Lung (tissue), 12 donors: Measurements from ENCODE around the gene ZRANB1. TPM values are rescaled to one million over a fixed set of nuclear protein-coding genes. Genes with fewer than 3 reads are reported as not detected.

Experiments used
- ATAC-seq: fragments of 200-7000 bp; cut with Tn5 transposase; one replicate; pipeline ENCODE4 v1.9.1; 2020; ENCODE audit warnings: moderate number of reproducible peaks; ENCODE audit not compliant: insufficient read depth, low FRiP score
- DNase-seq, 3 donors: peaks; one replicate each; pipeline ENCODE4 v3.0.0-alpha.2; 2013 to 2017
- H3K27ac ChIP-seq, 2 donors: one replicate each; pipeline ENCODE4 v1.5.1; 2013; ENCODE audit warnings: mild to moderate bottlenecking in 2 of 2, moderate library complexity in 2 of 2, control low read depth in 1 of 2, inconsistent platforms in 1 of 2, low read depth in 1 of 2, low read length in 1 of 2
- H3K27me3 ChIP-seq, 3 donors: one replicate each; pipeline ENCODE4 v1.5.1; 2013; ENCODE audit warnings: low read length in 2 of 3; ENCODE audit not compliant: control insufficient read depth in 3 of 3, insufficient read depth in 3 of 3
- H3K36me3 ChIP-seq, 4 donors: one replicate each; pipeline ENCODE4 v1.5.1; 2013; ENCODE audit warnings: low read length in 4 of 4, mild to moderate bottlenecking in 1 of 4, moderate library complexity in 1 of 4; ENCODE audit not compliant: control insufficient read depth in 4 of 4, insufficient read depth in 4 of 4
- H3K4me1 ChIP-seq, 5 donors: one replicate each; pipeline ENCODE4 v1.5.1; 2013; ENCODE audit warnings: low read length in 5 of 5, mild to moderate bottlenecking in 2 of 5, moderate library complexity in 1 of 5; ENCODE audit not compliant: control insufficient read depth in 5 of 5, insufficient read depth in 5 of 5
- H3K4me3 ChIP-seq: one replicate; pipeline ENCODE4 v1.5.1; 2013; ENCODE audit warnings: mild to moderate bottlenecking, control low read depth, moderate library complexity
- H3K9ac ChIP-seq, 2 donors: one replicate each; pipeline ENCODE4 v1.5.1; 2013; ENCODE audit warnings: low read length in 2 of 2, control low read depth in 1 of 2; ENCODE audit not compliant: insufficient read depth in 1 of 2
- H3K9me3 ChIP-seq, 4 donors: one replicate each; pipeline ENCODE4 v1.5.1; 2013; ENCODE audit warnings: low read length in 3 of 4, mild to moderate bottlenecking in 1 of 4, moderate library complexity in 1 of 4; ENCODE audit not compliant: control insufficient read depth in 4 of 4, insufficient read depth in 3 of 4
- CTCF ChIP-seq: IDR thresholded peaks from 2 replicates; pipeline ENCODE4 v1.5.1; 2012; ENCODE audit warnings: mild to moderate bottlenecking; ENCODE audit errors: control extremely low read depth, extremely low read depth
- WGBS, 2 donors: extraction: QIAGEN DNeasy Blood & Tissue Kit; methylation state at CpG; one replicate each; pipeline ENCODE4 v1.1.7; 2013; 5-methylcytosine and 5-hydroxymethylcytosine counted together
- polyA plus RNA-seq, 2 donors: library from polyadenylated mRNA; stranded (reverse); fragments of 200-250 nt; gene quantifications; one replicate each; pipeline ENCODE4 v1.2.1, GENCODE V29; 2013
- total RNA-seq, 2 donors: library from RNA; depleted of rRNA in 1 of 2; stranded (reverse); fragments of >200 nt in 1 of 2; gene quantifications; one replicate each; pipeline ENCODE4 v1.2.1, GENCODE V29; 2014 to 2021
- donor health status: control.
- donor health status: control.
- donor health status: Bipolar disorder and iron deficiency.
- donor health status: healthy.
- donor health status: DM: yes; HTN: yes; CAD: no.

Gene ZRANB1
- total and polyA plus RNA-seq, 4 donors: 6.3 to 45.5 (median 10.8) TPM

- 91 to 93% methylated on average over 16 of the region's 16 CpGs for WGBS, 2 donors
Measured at GRCh38 chr10:125011171-125011925, 69.4 kb downstream of the ZRANB1 start.

GRCh38 chr10:125011926-125012705, 70.2 kb downstream of the ZRANB1 start:
- H3K9me3 ChIP-seq: no peaks in the 10 kb centered on the region
- no peak overlapping the region for H3K4me3 ChIP-seq
- H3K9ac ChIP-seq: no peak overlapping the region
- ATAC-seq: no peak
- no peak for DNase-seq
- peaks cover 12 to 38% (median 29%) of the 10 kb centered on the region in 5 donors for H3K4me1 ChIP-seq
- WGBS, 2 donors: 88 to 90% methylated on average over 27 of the region's 27 CpGs
- H3K27ac ChIP-seq: peak overlapping the region; percentile 35 to 50
- no peaks in the 10 kb centered on the region for H3K27me3 ChIP-seq
- H3K36me3 ChIP-seq: peaks cover 0 to 8% (median 2%) of the 10 kb centered on the region in 4 donors
- TF ChIP-seq CTCF: no peak

More at GRCh38 chr10:125011171-125011925, 69.4 kb downstream of the ZRANB1 start:
- Histone ChIP-seq H3K27me3 (no peaks in the 10 kb centered on the region), H3K36me3 (peaks cover 0 to 8% (median 3%) of the 10 kb centered on the region in 4 donors), H3K9ac (no peak overlapping the region), H3K27ac (peak overlapping the region in 1 of 2 donors; percentile 50), H3K9me3 (no peaks in the 10 kb centered on the region), H3K4me3 (no peak overlapping the region), H3K4me1 (peaks cover 4 to 33% (median 28%) of the 10 kb centered on the region in 5 donors)
- DNase-seq: no peak
- no peak for TF ChIP-seq CTCF
- no peak for ATAC-seq

GRCh38 chr10:125012851-125013528, 71.1 kb downstream of the ZRANB1 start:
- no peak overlapping the region for H3K27ac ChIP-seq
- no peaks in the 10 kb centered on the region for H3K27me3 ChIP-seq
- 95% methylated on average over 15 of the region's 15 CpGs for WGBS, 2 donors
- DNase-seq (no peak), ATAC-seq (no peak)
- no peaks in the 10 kb centered on the region for H3K9me3 ChIP-seq
- no peak overlapping the region for H3K9ac ChIP-seq
- peaks cover 0 to 13% (median 3%) of the 10 kb centered on the region in 4 donors for H3K36me3 ChIP-seq
- no peak overlapping the region for H3K4me3 ChIP-seq
- H3K4me1 ChIP-seq: peaks cover 15 to 44% (median 29%) of the 10 kb centered on the region in 5 donors
- TF ChIP-seq CTCF: no peak
